ENCODE results near the gene ASB13.

ASB13 gene

DNA sequence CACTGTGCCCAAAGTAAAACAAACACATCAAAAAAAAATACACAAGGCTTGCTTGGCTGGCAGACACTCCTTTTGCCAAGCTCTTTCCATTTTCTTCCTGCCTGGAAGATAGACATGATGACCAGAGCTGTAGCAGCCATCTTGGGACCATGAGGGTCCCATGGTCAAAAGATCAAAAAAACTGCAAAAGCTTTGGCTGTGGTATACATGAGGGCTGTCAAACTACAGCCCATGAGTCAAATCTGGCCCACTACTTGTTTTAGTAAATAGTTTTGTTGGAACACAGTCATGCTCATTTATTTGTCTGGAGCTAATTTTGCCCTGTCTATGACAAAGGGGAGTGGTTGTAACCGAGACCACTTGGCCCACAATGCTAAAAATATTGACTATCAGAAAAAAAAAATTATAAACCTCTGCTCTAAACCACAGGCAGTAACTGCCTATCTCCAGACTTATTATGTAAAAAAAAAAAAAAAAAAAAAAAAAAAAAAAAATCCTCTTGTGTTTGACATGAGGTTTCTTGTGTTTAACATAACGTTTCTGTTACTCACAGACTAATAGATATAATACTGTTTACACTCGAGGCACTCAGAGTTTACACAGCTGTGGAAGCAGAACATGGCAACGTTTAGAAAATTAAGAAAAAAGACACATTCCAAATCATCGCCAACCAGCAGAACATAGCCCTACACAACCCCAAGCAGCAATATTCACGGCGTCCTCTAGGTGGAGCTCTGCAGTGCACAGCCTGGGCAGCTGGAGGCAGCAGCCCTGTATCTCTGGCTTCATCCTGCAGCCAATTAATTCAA lies 36.9 kb downstream of the ASB13 start (continued):
- TF ChIP-seq, protein P1, sequence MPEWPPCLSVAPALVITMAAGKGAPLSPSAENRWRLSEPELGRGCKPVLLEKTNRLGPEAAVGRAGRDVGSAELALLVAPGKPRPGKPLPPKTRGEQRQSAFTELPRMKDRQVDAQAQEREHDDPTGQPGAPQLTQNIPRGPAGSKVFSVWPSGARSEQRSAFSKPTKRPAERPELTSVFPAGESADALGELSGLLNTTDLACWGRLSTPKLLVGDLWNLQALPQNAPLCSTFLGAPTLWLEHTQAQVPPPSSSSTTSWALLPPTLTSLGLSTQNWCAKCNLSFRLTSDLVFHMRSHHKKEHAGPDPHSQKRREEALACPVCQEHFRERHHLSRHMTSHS (tag by site-specific recombination; IDR thresholded peaks at IDR 0.05) = no peak
- TF ChIP-seq, protein P2, sequence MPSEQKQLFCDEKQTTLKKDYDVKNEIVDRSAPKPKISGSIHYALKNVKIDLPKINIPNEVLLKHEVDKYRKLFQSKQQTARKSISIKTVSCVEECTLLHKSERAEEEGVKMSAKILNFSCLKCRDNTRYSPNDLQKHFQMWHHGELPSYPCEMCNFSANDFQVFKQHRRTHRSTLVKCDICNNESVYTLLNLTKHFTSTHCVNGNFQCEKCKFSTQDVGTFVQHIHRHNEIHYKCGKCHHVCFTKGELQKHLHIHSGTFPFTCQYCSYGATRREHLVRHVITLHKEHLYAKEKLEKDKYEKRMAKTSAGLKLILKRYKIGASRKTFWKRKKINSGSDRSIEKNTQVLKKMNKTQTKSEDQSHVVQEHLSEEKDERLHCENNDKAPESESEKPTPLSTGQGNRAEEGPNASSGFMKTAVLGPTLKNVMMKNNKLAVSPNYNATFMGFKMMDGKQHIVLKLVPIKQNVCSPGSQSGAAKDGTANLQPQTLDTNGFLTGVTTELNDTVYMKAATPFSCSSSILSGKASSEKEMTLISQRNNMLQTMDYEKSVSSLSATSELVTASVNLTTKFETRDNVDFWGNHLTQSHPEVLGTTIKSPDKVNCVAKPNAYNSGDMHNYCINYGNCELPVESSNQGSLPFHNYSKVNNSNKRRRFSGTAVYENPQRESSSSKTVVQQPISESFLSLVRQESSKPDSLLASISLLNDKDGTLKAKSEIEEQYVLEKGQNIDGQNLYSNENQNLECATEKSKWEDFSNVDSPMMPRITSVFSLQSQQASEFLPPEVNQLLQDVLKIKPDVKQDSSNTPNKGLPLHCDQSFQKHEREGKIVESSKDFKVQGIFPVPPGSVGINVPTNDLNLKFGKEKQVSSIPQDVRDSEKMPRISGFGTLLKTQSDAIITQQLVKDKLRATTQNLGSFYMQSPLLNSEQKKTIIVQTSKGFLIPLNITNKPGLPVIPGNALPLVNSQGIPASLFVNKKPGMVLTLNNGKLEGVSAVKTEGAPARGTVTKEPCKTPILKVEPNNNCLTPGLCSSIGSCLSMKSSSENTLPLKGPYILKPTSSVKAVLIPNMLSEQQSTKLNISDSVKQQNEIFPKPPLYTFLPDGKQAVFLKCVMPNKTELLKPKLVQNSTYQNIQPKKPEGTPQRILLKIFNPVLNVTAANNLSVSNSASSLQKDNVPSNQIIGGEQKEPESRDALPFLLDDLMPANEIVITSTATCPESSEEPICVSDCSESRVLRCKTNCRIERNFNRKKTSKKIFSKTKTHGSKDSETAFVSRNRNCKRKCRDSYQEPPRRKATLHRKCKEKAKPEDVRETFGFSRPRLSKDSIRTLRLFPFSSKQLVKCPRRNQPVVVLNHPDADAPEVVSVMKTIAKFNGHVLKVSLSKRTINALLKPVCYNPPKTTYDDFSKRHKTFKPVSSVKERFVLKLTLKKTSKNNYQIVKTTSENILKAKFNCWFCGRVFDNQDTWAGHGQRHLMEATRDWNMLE (tag by site-specific recombination; conservative IDR thresholded peaks at IDR 0.05; ENCODE audit: low read depth) = no peak
- TF ChIP-seq, protein P3, sequence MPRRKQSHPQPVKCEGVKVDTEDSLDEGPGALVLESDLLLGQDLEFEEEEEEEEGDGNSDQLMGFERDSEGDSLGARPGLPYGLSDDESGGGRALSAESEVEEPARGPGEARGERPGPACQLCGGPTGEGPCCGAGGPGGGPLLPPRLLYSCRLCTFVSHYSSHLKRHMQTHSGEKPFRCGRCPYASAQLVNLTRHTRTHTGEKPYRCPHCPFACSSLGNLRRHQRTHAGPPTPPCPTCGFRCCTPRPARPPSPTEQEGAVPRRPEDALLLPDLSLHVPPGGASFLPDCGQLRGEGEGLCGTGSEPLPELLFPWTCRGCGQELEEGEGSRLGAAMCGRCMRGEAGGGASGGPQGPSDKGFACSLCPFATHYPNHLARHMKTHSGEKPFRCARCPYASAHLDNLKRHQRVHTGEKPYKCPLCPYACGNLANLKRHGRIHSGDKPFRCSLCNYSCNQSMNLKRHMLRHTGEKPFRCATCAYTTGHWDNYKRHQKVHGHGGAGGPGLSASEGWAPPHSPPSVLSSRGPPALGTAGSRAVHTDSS (tag by site-specific recombination; IDR thresholded peaks at IDR 0.05) = no peak
- TF ChIP-seq ZNF391 (tag by site-specific recombination; IDR thresholded peaks at IDR 0.05; ENCODE audit: borderline replicate concordance, low read depth) (no peak), ZNF354C (tag by site-specific recombination; IDR thresholded peaks at IDR 0.05; ENCODE audit: borderline replicate concordance, low read depth) (no peak), ZNF174 (tag by site-specific recombination; IDR thresholded peaks at IDR 0.05) (no peak), ZBTB17 (tag by site-specific recombination; IDR thresholded peaks at IDR 0.05) (peak; percentile 17; the same call in 1 of the 2 replicates), ZSCAN16 (tag by site-specific recombination; IDR thresholded peaks at IDR 0.05) (no peak), ZNF2 (tag by site-specific recombination; IDR thresholded peaks at IDR 0.05) (peak; percentile 59; the same call in 1 of the 2 replicates)
- TF ChIP-seq, protein P4, sequence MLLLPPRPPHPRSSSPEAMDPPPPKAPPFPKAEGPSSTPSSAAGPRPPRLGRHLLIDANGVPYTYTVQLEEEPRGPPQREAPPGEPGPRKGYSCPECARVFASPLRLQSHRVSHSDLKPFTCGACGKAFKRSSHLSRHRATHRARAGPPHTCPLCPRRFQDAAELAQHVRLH (tag by site-specific recombination; IDR thresholded peaks at IDR 0.05) = 0 out of 2 replicates have a peak, but pooled peaks have one; percentile 39

DNA sequence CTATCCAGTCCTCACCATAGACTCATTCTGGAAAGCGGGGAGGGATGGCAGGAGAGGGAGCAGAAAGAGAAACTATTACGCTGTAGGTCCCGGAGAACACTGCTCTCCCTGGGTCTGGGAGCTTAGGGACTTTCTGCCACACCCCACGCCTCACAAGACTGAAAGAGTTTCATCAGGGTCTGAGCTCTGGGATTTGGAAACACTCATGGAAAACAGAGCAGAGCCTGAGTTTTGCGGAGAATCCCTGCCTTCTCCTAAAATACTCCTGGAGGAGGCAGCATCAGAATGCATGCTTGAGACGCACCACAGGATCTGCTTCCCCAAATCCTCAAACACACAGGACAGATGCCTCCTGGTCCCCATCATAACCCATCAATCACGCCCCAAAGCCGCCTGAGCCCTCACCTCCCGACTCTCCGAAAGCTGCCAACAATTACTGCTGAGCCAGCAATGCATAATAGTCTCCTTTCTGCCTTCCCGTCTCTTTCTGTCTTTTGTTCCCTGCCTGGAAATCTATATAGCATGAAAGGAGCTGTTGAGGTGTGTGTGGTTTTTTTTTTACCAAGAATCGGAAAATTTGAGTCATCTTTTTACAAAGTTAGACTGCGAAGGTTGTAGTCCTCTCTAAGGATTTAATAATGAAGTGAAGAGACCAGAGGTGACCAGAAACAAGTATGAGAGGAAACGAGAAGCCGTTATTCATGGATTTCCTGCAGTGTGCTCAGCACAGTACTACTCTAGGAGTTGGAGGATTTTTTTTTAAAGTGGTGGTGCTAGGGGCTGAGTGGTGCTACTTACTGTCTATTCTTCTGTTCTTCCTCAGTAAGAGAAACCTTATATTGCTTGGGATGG lies 37.7 kb downstream of the ASB13 start:
- H3K4me3 ChIP-seq (ENCODE audit: low read depth, low read length) = no peak overlapping the region
- H3K27ac ChIP-seq (ENCODE audit: extremely low read depth, low read depth, low read length) = no peak overlapping the region
- H3K36me3 ChIP-seq (ENCODE audit: control insufficient read depth in 2 of 2, insufficient read depth in 1 of 2, low read length in 2 of 2) = no peaks in the 10 kb centered on the region
- ChIA-PET POLR2A (interaction anchor here (1.3 to 2.0 kb wide), 2 partner anchors 56 to 183 kb away, joined by 3 to 5 read pairs; partner anchors contain the start of gene TASOR2), CTCF (interaction anchor here (0.6 to 3.4 kb wide), 23 partner anchors 8 to 813 kb away, joined by 3 to 44 read pairs (median 4); no protein-coding TSS in a partner anchor)
- TF ChIP-seq TRIM28 (IDR thresholded peaks at IDR 0.05; ENCODE audit: borderline replicate concordance, low read length) (0 out of 2 replicates have a peak, but pooled peaks have one; percentile 11), ZNF19 (tag by site-specific recombination; IDR thresholded peaks at IDR 0.05; ENCODE audit: low read depth) (no peak)
- no peaks in the 10 kb centered on the region for H3K4me1 ChIP-seq (ENCODE audit: control insufficient read depth, insufficient read depth, low read length)
- H3K9me3 ChIP-seq (ENCODE audit: control insufficient read depth, insufficient read depth, low read depth, low read length) = no peaks in the 10 kb centered on the region

All from HEK293 (cell line).